ENCODE measurements around the gene SLC35F4.

SLC35F4 gene

GRCh38 chr14:57865403-57866198 is at the start of gene SLC35F4:
Gene SLC35F4, minus strand, starts transcription at chr14:57866092.
- no peaks in the 10 kb centered on the region for H3K36me3 ChIP-seq (ENCODE audit: control insufficient read depth, insufficient read depth, low read length)
- H3K27ac ChIP-seq (ENCODE audit: low read depth, low read length) = no peak within 1 kb of the TSS
- no peaks in the 10 kb centered on the region for H3K4me1 ChIP-seq (ENCODE audit: control insufficient read depth, insufficient read depth, low read length)
- H3K4me3 ChIP-seq (ENCODE audit: low read length) = no peak within 1 kb of the TSS
- no peak within 1 kb of the TSS for H3K9ac ChIP-seq (ENCODE audit: low read length)
- H3K27me3 ChIP-seq (ENCODE audit: control insufficient read depth, insufficient read depth, low read length) = no peaks in the 10 kb centered on the region

- no peak overlapping the region for H3K27ac ChIP-seq (ENCODE audit: low read depth, low read length)
- H3K36me3 ChIP-seq (ENCODE audit: control insufficient read depth, insufficient read depth, low read length) = no peaks in the 10 kb centered on the region
- H3K4me1 ChIP-seq (ENCODE audit: control insufficient read depth, insufficient read depth, low read length) = no peaks in the 10 kb centered on the region
- no peaks in the 10 kb centered on the region for H3K27me3 ChIP-seq (ENCODE audit: control insufficient read depth, insufficient read depth, low read length)
- no peak overlapping the region for H3K9ac ChIP-seq (ENCODE audit: low read length)
- no peak overlapping the region for H3K4me3 ChIP-seq (ENCODE audit: low read length)
Observed at GRCh38 chr14:57909626-57910025, 43.7 kb upstream of the SLC35F4 start.

GRCh38 chr14:57903954-57904353 is 38.1 kb upstream of the SLC35F4 start:
- H3K9ac ChIP-seq (ENCODE audit: low read length) = no peak overlapping the region
- no peaks in the 10 kb centered on the region for H3K36me3 ChIP-seq (ENCODE audit: control insufficient read depth, insufficient read depth, low read length)
- H3K4me1 ChIP-seq (ENCODE audit: control insufficient read depth, insufficient read depth, low read length) = no peaks in the 10 kb centered on the region
- H3K27ac ChIP-seq (ENCODE audit: low read depth, low read length) = no peak overlapping the region
- H3K4me3 ChIP-seq (ENCODE audit: low read length) = no peak overlapping the region
- no peaks in the 10 kb centered on the region for H3K27me3 ChIP-seq (ENCODE audit: control insufficient read depth, insufficient read depth, low read length)

GRCh38 chr14:57898837-57899572 is 33.1 kb upstream of the SLC35F4 start:
- H3K36me3 ChIP-seq (ENCODE audit: control insufficient read depth, insufficient read depth, low read length) = no peaks in the 10 kb centered on the region
- H3K4me3 ChIP-seq (ENCODE audit: low read length) = no peak overlapping the region
- no peaks in the 10 kb centered on the region for H3K4me1 ChIP-seq (ENCODE audit: control insufficient read depth, insufficient read depth, low read length)
- no peaks in the 10 kb centered on the region for H3K27me3 ChIP-seq (ENCODE audit: control insufficient read depth, insufficient read depth, low read length)
- H3K27ac ChIP-seq (ENCODE audit: low read depth, low read length) = no peak overlapping the region
- no peak overlapping the region for H3K9ac ChIP-seq (ENCODE audit: low read length)

GRCh38 chr14:57897144-57897748 is 31.4 kb upstream of the SLC35F4 start:
- H3K4me3 ChIP-seq (ENCODE audit: low read length) = no peak overlapping the region
- H3K27me3 ChIP-seq (ENCODE audit: control insufficient read depth, insufficient read depth, low read length) = no peaks in the 10 kb centered on the region
- no peaks in the 10 kb centered on the region for H3K4me1 ChIP-seq (ENCODE audit: control insufficient read depth, insufficient read depth, low read length)
- H3K9ac ChIP-seq (ENCODE audit: low read length) = no peak overlapping the region
- H3K36me3 ChIP-seq (ENCODE audit: control insufficient read depth, insufficient read depth, low read length) = no peaks in the 10 kb centered on the region
- no peak overlapping the region for H3K27ac ChIP-seq (ENCODE audit: low read depth, low read length)

- Histone ChIP-seq H3K27me3 (ENCODE audit: control insufficient read depth, insufficient read depth, low read length) (no peaks in the 10 kb centered on the region), H3K36me3 (ENCODE audit: control insufficient read depth, insufficient read depth, low read length) (no peaks in the 10 kb centered on the region), H3K4me3 (ENCODE audit: low read length) (no peak overlapping the region), H3K27ac (ENCODE audit: low read depth, low read length) (no peak overlapping the region), H3K9ac (ENCODE audit: low read length) (no peak overlapping the region), H3K4me1 (ENCODE audit: control insufficient read depth, insufficient read depth, low read length) (no peaks in the 10 kb centered on the region)
Observed at GRCh38 chr14:57889245-57889644, 23.4 kb upstream of the SLC35F4 start.

- Histone ChIP-seq H3K27ac (ENCODE audit: low read depth, low read length) (no peak overlapping the region), H3K27me3 (ENCODE audit: control insufficient read depth, insufficient read depth, low read length) (no peaks in the 10 kb centered on the region), H3K4me1 (ENCODE audit: control insufficient read depth, insufficient read depth, low read length) (no peaks in the 10 kb centered on the region), H3K9ac (ENCODE audit: low read length) (no peak overlapping the region), H3K4me3 (ENCODE audit: low read length) (no peak overlapping the region), H3K36me3 (ENCODE audit: control insufficient read depth, insufficient read depth, low read length) (no peaks in the 10 kb centered on the region)
Observed at GRCh38 chr14:57884175-57884574, 18.3 kb upstream of the SLC35F4 start.

GRCh38 chr14:57883061-57883460 is 17.2 kb upstream of the SLC35F4 start:
- Histone ChIP-seq H3K9ac (ENCODE audit: low read length) (no peak overlapping the region), H3K4me1 (ENCODE audit: control insufficient read depth, insufficient read depth, low read length) (no peaks in the 10 kb centered on the region), H3K27me3 (ENCODE audit: control insufficient read depth, insufficient read depth, low read length) (no peaks in the 10 kb centered on the region), H3K27ac (ENCODE audit: low read depth, low read length) (no peak overlapping the region), H3K4me3 (ENCODE audit: low read length) (no peak overlapping the region), H3K36me3 (ENCODE audit: control insufficient read depth, insufficient read depth, low read length) (no peaks in the 10 kb centered on the region)

GRCh38 chr14:57879516-57879915 is 13.6 kb upstream of the SLC35F4 start:
- H3K27ac ChIP-seq (ENCODE audit: low read depth, low read length) = no peak overlapping the region
- no peak overlapping the region for H3K9ac ChIP-seq (ENCODE audit: low read length)
- no peaks in the 10 kb centered on the region for H3K27me3 ChIP-seq (ENCODE audit: control insufficient read depth, insufficient read depth, low read length)
- no peak overlapping the region for H3K4me3 ChIP-seq (ENCODE audit: low read length)
- no peaks in the 10 kb centered on the region for H3K36me3 ChIP-seq (ENCODE audit: control insufficient read depth, insufficient read depth, low read length)
- H3K4me1 ChIP-seq (ENCODE audit: control insufficient read depth, insufficient read depth, low read length) = no peaks in the 10 kb centered on the region

GRCh38 chr14:57875985-57876384 is 10.1 kb upstream of the SLC35F4 start:
- no peak overlapping the region for H3K9ac ChIP-seq (ENCODE audit: low read length)
- no peaks in the 10 kb centered on the region for H3K36me3 ChIP-seq (ENCODE audit: control insufficient read depth, insufficient read depth, low read length)
- no peaks in the 10 kb centered on the region for H3K27me3 ChIP-seq (ENCODE audit: control insufficient read depth, insufficient read depth, low read length)
- H3K27ac ChIP-seq (ENCODE audit: low read depth, low read length) = no peak overlapping the region
- no peaks in the 10 kb centered on the region for H3K4me1 ChIP-seq (ENCODE audit: control insufficient read depth, insufficient read depth, low read length)
- no peak overlapping the region for H3K4me3 ChIP-seq (ENCODE audit: low read length)

GRCh38 chr14:57875296-57875695 is 9.4 kb upstream of the SLC35F4 start:
- no peaks in the 10 kb centered on the region for H3K27me3 ChIP-seq (ENCODE audit: control insufficient read depth, insufficient read depth, low read length)
- no peak overlapping the region for H3K4me3 ChIP-seq (ENCODE audit: low read length)
- H3K36me3 ChIP-seq (ENCODE audit: control insufficient read depth, insufficient read depth, low read length) = no peaks in the 10 kb centered on the region
- no peak overlapping the region for H3K27ac ChIP-seq (ENCODE audit: low read depth, low read length)
- H3K4me1 ChIP-seq (ENCODE audit: control insufficient read depth, insufficient read depth, low read length) = no peaks in the 10 kb centered on the region
- no peak overlapping the region for H3K9ac ChIP-seq (ENCODE audit: low read length)

- Histone ChIP-seq H3K4me3 (ENCODE audit: low read length) (no peak overlapping the region), H3K4me1 (ENCODE audit: control insufficient read depth, insufficient read depth, low read length) (no peaks in the 10 kb centered on the region), H3K9ac (ENCODE audit: low read length) (no peak overlapping the region), H3K36me3 (ENCODE audit: control insufficient read depth, insufficient read depth, low read length) (no peaks in the 10 kb centered on the region), H3K27ac (ENCODE audit: low read depth, low read length) (no peak overlapping the region), H3K27me3 (ENCODE audit: control insufficient read depth, insufficient read depth, low read length) (no peaks in the 10 kb centered on the region)
Observed at GRCh38 chr14:57871459-57872080, 5.7 kb upstream of the SLC35F4 start.

All from rectal smooth muscle tissue (tissue), 1 donor.